ENCODE data around the gene ARHGAP21.
A peak's percentile ranks its signal among the peaks of the same experiment; 100 is the strongest.

The ARHGAP21 gene

GRCh38 chr10:24642921-24643678 lies 80.6 kb downstream of the ARHGAP21 start:
- H3K4me1 ChIP-seq (ENCODE audit: control insufficient read depth, low read depth, low read length), result no peaks in the 10 kb centered on the region
- no peak overlapping the region for H2BK15ac ChIP-seq (replicated peaks; ENCODE audit: low read depth)
- no peak overlapping the region for H3K4me3 ChIP-seq (ENCODE audit: low read length)
- no peak overlapping the region for H3K23ac ChIP-seq (ENCODE audit: low read length)
- no peak overlapping the region for H3K9ac ChIP-seq (ENCODE audit: low read length)
- peak; percentile 53 for DNase-seq
- no peak overlapping the region for H3K56ac ChIP-seq (ENCODE audit: low read length)
- no peak overlapping the region for H2AK5ac ChIP-seq (ENCODE audit: low read length)
- H3K36me3 ChIP-seq (ENCODE audit: control insufficient read depth, insufficient read depth, low read length), result no peaks in the 10 kb centered on the region
- no peak overlapping the region for H4K8ac ChIP-seq (ENCODE audit: low read depth, low read length)
- H3K4ac ChIP-seq (ENCODE audit: low read depth, low read length), result no peak overlapping the region
- no peak overlapping the region for H3K27ac ChIP-seq (ENCODE audit: low read depth, low read length)
- WGBS (ENCODE audit: extremely low coverage, insufficient coverage, low lambda C conversion rate), result no CpG with 5 or more reads among the region's 6 CpGs
- no peak overlapping the region for H3K18ac ChIP-seq (ENCODE audit: low read length)
- H3K27me3 ChIP-seq (ENCODE audit: insufficient read depth, low read length, poor library complexity), result no peaks in the 10 kb centered on the region
- no peak overlapping the region for H2BK120ac ChIP-seq (ENCODE audit: low read depth, low read length)
- no peaks in the 10 kb centered on the region for H3K79me1 ChIP-seq (ENCODE audit: low read length)
- H3K4me2 ChIP-seq (ENCODE audit: low read length), result no peak overlapping the region
- H4K5ac ChIP-seq (ENCODE audit: low read length), result no peak overlapping the region
- no peaks in the 10 kb centered on the region for H3K79me2 ChIP-seq (ENCODE audit: control insufficient read depth, insufficient read depth, low read length)
- H2BK5ac ChIP-seq (ENCODE audit: low read length), result no peak overlapping the region

- Histone ChIP-seq H3K36me3 (ENCODE audit: control insufficient read depth, insufficient read depth, low read length) (no peaks in the 10 kb centered on the region), H3K4me2 (ENCODE audit: low read length) (no peak overlapping the region), H3K27ac (ENCODE audit: low read depth, low read length) (no peak overlapping the region), H2BK120ac (ENCODE audit: low read depth, low read length) (no peak overlapping the region), H4K5ac (ENCODE audit: low read length) (no peak overlapping the region), H3K23ac (ENCODE audit: low read length) (no peak overlapping the region), H4K8ac (ENCODE audit: low read depth, low read length) (no peak overlapping the region), H3K4me3 (ENCODE audit: low read length) (no peak overlapping the region), H3K18ac (ENCODE audit: low read length) (no peak overlapping the region), H3K4ac (ENCODE audit: low read depth, low read length) (no peak overlapping the region), H3K79me2 (ENCODE audit: control insufficient read depth, insufficient read depth, low read length) (no peaks in the 10 kb centered on the region), H2BK5ac (ENCODE audit: low read length) (no peak overlapping the region), H3K9ac (ENCODE audit: low read length) (no peak overlapping the region), H3K4me1 (ENCODE audit: control insufficient read depth, low read depth, low read length) (no peaks in the 10 kb centered on the region), H3K27me3 (ENCODE audit: insufficient read depth, low read length, poor library complexity) (no peaks in the 10 kb centered on the region), H2BK15ac (replicated peaks; ENCODE audit: low read depth) (no peak overlapping the region), H3K56ac (ENCODE audit: low read length) (no peak overlapping the region), H3K79me1 (ENCODE audit: low read length) (no peaks in the 10 kb centered on the region), H2AK5ac (ENCODE audit: low read length) (no peak overlapping the region)
- no peak for DNase-seq
- no CpG with 5 or more reads among the region's 1 CpG for WGBS (ENCODE audit: extremely low coverage, insufficient coverage, low lambda C conversion rate)
These were observed 84.6 kb downstream of the ARHGAP21 start for GRCh38 chr10:24639124-24639523.

- Histone ChIP-seq H3K4me3 (ENCODE audit: low read length) (no peak overlapping the region), H2BK15ac (replicated peaks; ENCODE audit: low read depth) (no peak overlapping the region), H3K4ac (ENCODE audit: low read depth, low read length) (no peak overlapping the region), H2BK120ac (ENCODE audit: low read depth, low read length) (no peak overlapping the region), H2AK5ac (ENCODE audit: low read length) (no peak overlapping the region), H3K9ac (ENCODE audit: low read length) (no peak overlapping the region), H3K79me1 (ENCODE audit: low read length) (no peaks in the 10 kb centered on the region), H3K27me3 (ENCODE audit: insufficient read depth, low read length, poor library complexity) (no peaks in the 10 kb centered on the region), H3K79me2 (ENCODE audit: control insufficient read depth, insufficient read depth, low read length) (no peaks in the 10 kb centered on the region), H3K23ac (ENCODE audit: low read length) (no peak overlapping the region), H4K8ac (ENCODE audit: low read depth, low read length) (no peak overlapping the region), H2BK5ac (ENCODE audit: low read length) (no peak overlapping the region), H3K4me1 (ENCODE audit: control insufficient read depth, low read depth, low read length) (no peaks in the 10 kb centered on the region), H3K18ac (ENCODE audit: low read length) (no peak overlapping the region), H3K27ac (ENCODE audit: low read depth, low read length) (no peak overlapping the region), H4K5ac (ENCODE audit: low read length) (no peak overlapping the region), H3K56ac (ENCODE audit: low read length) (no peak overlapping the region), H3K4me2 (ENCODE audit: low read length) (no peak overlapping the region), H3K36me3 (ENCODE audit: control insufficient read depth, insufficient read depth, low read length) (no peaks in the 10 kb centered on the region)
- DNase-seq, result no peak
- no CpG with 5 or more reads among the region's 4 CpGs for WGBS (ENCODE audit: extremely low coverage, insufficient coverage, low lambda C conversion rate)
These were observed 97.9 kb downstream of the ARHGAP21 start for GRCh38 chr10:24625778-24626177.

DNA sequence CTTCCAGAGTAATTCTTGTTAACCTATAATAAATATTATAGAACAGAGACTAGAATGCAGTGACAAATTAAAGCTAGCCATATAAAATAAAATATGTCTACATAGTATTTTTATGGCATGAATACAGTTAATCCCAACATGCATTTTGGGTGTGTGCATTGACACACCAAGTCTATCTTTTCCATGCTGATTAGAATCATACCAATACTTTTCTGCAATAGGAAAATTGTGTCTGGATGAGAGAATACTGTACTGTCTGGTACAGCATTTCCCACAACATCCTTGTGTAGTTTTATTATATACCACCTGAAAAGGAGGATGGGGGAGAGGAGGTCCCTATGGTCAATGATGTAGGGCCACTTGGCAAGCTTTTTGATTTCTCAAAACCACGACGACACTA lies 100.3 kb downstream of the ARHGAP21 start:
- Histone ChIP-seq H4K8ac (ENCODE audit: low read depth, low read length) (no peak overlapping the region), H3K4me2 (ENCODE audit: low read length) (no peak overlapping the region), H3K27me3 (ENCODE audit: insufficient read depth, low read length, poor library complexity) (no peaks in the 10 kb centered on the region), H3K4ac (ENCODE audit: low read depth, low read length) (no peak overlapping the region), H3K18ac (ENCODE audit: low read length) (no peak overlapping the region), H3K9ac (ENCODE audit: low read length) (no peak overlapping the region), H3K27ac (ENCODE audit: low read depth, low read length) (no peak overlapping the region), H3K79me1 (ENCODE audit: low read length) (no peaks in the 10 kb centered on the region), H3K79me2 (ENCODE audit: control insufficient read depth, insufficient read depth, low read length) (no peaks in the 10 kb centered on the region), H2BK5ac (ENCODE audit: low read length) (no peak overlapping the region), H2BK15ac (replicated peaks; ENCODE audit: low read depth) (no peak overlapping the region), H3K56ac (ENCODE audit: low read length) (no peak overlapping the region), H3K4me1 (ENCODE audit: control insufficient read depth, low read depth, low read length) (no peaks in the 10 kb centered on the region), H3K36me3 (ENCODE audit: control insufficient read depth, insufficient read depth, low read length) (peaks cover 2% of the 10 kb centered on the region), H3K4me3 (ENCODE audit: low read length) (no peak overlapping the region), H3K23ac (ENCODE audit: low read length) (no peak overlapping the region), H4K5ac (ENCODE audit: low read length) (no peak overlapping the region), H2AK5ac (ENCODE audit: low read length) (no peak overlapping the region), H2BK120ac (ENCODE audit: low read depth, low read length) (no peak overlapping the region)
- no peak for DNase-seq
- WGBS (ENCODE audit: extremely low coverage, insufficient coverage, low lambda C conversion rate), result no CpG with 5 or more reads among the region's 2 CpGs

DNA sequence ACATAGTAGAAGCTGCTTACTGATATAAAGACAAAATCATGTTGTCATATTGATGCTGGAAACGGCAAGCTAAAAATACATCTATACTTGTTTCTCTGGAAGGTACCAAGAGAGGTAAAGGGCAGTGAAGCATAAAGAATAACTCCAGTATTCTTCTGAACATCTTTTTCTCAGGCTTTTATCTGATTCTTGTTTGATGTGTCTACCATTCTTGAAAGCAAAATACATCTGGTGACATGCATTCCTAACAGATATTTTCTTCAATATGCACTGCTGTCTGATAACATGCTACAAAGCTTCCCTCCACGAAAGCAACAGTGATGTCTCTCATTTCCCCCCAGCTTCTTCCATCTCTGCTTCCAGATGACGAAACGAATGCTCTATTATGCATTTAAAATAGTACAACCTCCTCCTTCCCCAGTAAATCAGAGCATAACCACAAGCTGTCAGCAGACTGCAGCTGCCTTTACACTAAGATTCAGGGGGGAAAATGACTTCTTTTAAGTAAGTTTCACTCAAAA lies 100.8 kb downstream of the ARHGAP21 start:
- Histone ChIP-seq H3K18ac (ENCODE audit: low read length) (no peak overlapping the region), H3K4ac (ENCODE audit: low read depth, low read length) (no peak overlapping the region), H2BK15ac (replicated peaks; ENCODE audit: low read depth) (no peak overlapping the region), H3K36me3 (ENCODE audit: control insufficient read depth, insufficient read depth, low read length) (peaks cover 3% of the 10 kb centered on the region), H3K27me3 (ENCODE audit: insufficient read depth, low read length, poor library complexity) (no peaks in the 10 kb centered on the region), H2BK5ac (ENCODE audit: low read length) (no peak overlapping the region), H2BK120ac (ENCODE audit: low read depth, low read length) (no peak overlapping the region), H3K27ac (ENCODE audit: low read depth, low read length) (no peak overlapping the region), H3K9ac (ENCODE audit: low read length) (no peak overlapping the region), H3K4me2 (ENCODE audit: low read length) (no peak overlapping the region), H3K23ac (ENCODE audit: low read length) (no peak overlapping the region), H2AK5ac (ENCODE audit: low read length) (no peak overlapping the region), H3K4me1 (ENCODE audit: control insufficient read depth, low read depth, low read length) (no peaks in the 10 kb centered on the region), H3K4me3 (ENCODE audit: low read length) (no peak overlapping the region), H3K79me2 (ENCODE audit: control insufficient read depth, insufficient read depth, low read length) (no peaks in the 10 kb centered on the region), H4K8ac (ENCODE audit: low read depth, low read length) (no peak overlapping the region), H3K56ac (ENCODE audit: low read length) (no peak overlapping the region), H4K5ac (ENCODE audit: low read length) (no peak overlapping the region), H3K79me1 (ENCODE audit: low read length) (no peaks in the 10 kb centered on the region)
- no CpG with 5 or more reads among the region's 4 CpGs for WGBS (ENCODE audit: extremely low coverage, insufficient coverage, low lambda C conversion rate)
- no peak for DNase-seq

Measured in mesendoderm (in vitro differentiated cells).